ENCODE results near the gene COPS3.
"Not testable (repeated sequence)": the region's sequence is repeated elsewhere in the genome, so short reads cannot be mapped to it uniquely, and the experiment has no call there.

COPS3 gene

GRCh38 chr17:17309356-17309755 lies 28.3 kb upstream of the COPS3 start:
- Mint-ChIP-seq H3K4me3 (no peak overlapping the region), H3K27me3 (no peaks in the 10 kb centered on the region), H3K9me3 (ENCODE audit: low read depth) (no peaks in the 10 kb centered on the region), H3K27ac (no peak overlapping the region), H3K36me3 (peaks cover 3% of the 10 kb centered on the region), H3K4me1 (ENCODE audit: low read depth) (peaks cover 18% of the 10 kb centered on the region)

- Mint-ChIP-seq H3K4me3 (peak overlapping the region; percentile 89), H3K9me3 (ENCODE audit: low read depth) (no peaks in the 10 kb centered on the region), H3K36me3 (no peaks in the 10 kb centered on the region), H3K27me3 (no peaks in the 10 kb centered on the region), H3K27ac (peak overlapping the region; percentile 97), H3K4me1 (ENCODE audit: low read depth) (peaks cover 24% of the 10 kb centered on the region)
These were observed 24.3 kb upstream of the COPS3 start for GRCh38 chr17:17305281-17305801.

DNA sequence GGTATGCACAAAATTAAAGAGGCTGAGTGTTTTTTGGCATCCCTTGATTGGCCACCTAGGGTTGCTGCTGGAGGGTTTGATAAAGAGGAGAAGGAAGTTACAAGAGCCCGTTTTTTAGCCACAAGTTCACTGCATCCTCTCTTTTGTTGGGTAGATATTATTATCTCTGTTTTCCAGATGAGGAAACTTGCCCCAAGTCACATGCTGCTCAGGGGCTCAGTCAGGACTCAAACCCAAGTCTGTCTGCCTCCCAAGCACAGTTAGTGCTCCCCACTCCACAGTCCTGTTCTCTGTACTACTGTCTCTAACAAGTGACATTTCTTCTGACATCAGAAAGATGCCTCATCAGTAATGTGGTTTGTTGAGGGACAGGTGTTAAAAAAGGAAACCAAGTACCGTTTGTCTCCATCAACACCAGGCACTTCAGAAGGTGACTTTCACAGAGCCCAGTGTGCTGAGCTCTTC lies 23.5 kb upstream of the COPS3 start:
- Mint-ChIP-seq H3K27ac (peak overlapping the region; percentile 89), H3K27me3 (no peaks in the 10 kb centered on the region), H3K9me3 (ENCODE audit: low read depth) (no peaks in the 10 kb centered on the region), H3K4me3 (peak overlapping the region; percentile 89), H3K36me3 (no peaks in the 10 kb centered on the region), H3K4me1 (ENCODE audit: low read depth) (peaks cover 26% of the 10 kb centered on the region)

GRCh38 chr17:17303847-17304490 lies 22.9 kb upstream of the COPS3 start:
- Mint-ChIP-seq H3K4me3 (peak overlapping the region; percentile 89), H3K27me3 (no peaks in the 10 kb centered on the region), H3K9me3 (ENCODE audit: low read depth) (no peaks in the 10 kb centered on the region), H3K36me3 (no peaks in the 10 kb centered on the region), H3K4me1 (ENCODE audit: low read depth) (peaks cover 26% of the 10 kb centered on the region), H3K27ac (peak overlapping the region; percentile 89)

DNA sequence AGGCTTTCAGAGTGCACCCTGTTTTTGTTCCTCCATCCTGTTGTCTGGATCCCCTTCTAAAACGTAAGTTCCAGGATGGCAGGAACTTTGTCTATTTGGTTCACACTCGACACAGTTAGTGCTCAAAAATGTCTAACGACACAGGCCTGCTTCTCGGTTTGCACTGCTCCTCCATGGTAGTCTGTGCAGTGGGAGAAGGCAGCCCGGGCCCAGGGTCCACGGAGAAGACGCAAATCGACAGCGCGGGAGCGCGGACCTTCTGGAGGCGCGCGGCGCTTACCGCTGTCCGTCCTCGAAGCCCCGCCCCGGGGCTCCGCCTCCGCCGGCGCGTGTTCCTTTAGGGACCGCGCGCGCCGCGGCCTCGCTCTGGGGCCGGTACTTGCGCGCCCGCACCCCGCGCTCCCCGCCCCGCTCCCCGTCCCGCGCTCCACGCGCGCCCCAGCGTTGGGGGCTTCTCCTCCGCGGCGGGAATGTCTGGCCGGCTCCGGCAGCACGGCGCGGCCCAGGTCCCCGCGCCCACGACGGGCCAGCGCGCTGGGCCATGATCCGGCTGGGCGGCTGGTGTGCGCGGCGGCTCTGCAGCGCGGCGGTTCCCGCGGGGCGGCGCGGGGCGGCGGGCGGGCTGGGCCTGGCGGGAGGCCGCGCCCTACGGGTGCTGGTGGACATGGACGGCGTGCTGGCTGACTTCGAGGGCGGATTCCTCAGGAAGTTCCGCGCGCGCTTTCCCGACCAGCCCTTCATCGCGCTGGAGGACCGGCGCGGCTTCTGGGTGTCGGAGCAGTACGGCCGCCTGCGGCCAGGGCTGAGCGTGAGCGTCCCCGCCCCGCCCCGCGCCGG lies 22.2 kb upstream of the COPS3 start, which contains the start of gene NT5M:
Gene NT5M, plus strand, starts transcription at position 364 of the 837 bp plus-strand sequence. Its CDS starts 178 bp downstream, at position 542.
- Mint-ChIP-seq H3K4me3 (peak within 1 kb of the TSS; percentile 89), H3K4me1 (ENCODE audit: low read depth) (peaks cover 26% of the 10 kb centered on the region), H3K27ac (peak within 1 kb of the TSS; percentile 91), H3K9me3 (ENCODE audit: low read depth) (no peaks in the 10 kb centered on the region), H3K36me3 (no peaks in the 10 kb centered on the region), H3K27me3 (no peaks in the 10 kb centered on the region)

GRCh38 chr17:17301659-17302058 lies 20.6 kb upstream of the COPS3 start:
- H3K4me1 Mint-ChIP-seq (ENCODE audit: low read depth) = peaks cover 26% of the 10 kb centered on the region
- H3K27ac Mint-ChIP-seq = not testable (repeated sequence)
- peak overlapping the region; percentile 23 for H3K4me3 Mint-ChIP-seq

GRCh38 chr17:17300624-17301568 lies 19.9 kb upstream of the COPS3 start:
- Mint-ChIP-seq H3K9me3 (ENCODE audit: low read depth) (no peaks in the 10 kb centered on the region), H3K4me1 (ENCODE audit: low read depth) (peaks cover 25% of the 10 kb centered on the region), H3K36me3 (no peaks in the 10 kb centered on the region), H3K4me3 (peak overlapping the region; percentile 74), H3K27me3 (no peaks in the 10 kb centered on the region), H3K27ac (no peak overlapping the region)

More at GRCh38 chr17:17301659-17302058, 20.6 kb upstream of the COPS3 start:
- H3K27me3 Mint-ChIP-seq; H3K9me3 Mint-ChIP-seq (ENCODE audit: low read depth); H3K36me3 Mint-ChIP-seq: not testable (repeated sequence)

DNA sequence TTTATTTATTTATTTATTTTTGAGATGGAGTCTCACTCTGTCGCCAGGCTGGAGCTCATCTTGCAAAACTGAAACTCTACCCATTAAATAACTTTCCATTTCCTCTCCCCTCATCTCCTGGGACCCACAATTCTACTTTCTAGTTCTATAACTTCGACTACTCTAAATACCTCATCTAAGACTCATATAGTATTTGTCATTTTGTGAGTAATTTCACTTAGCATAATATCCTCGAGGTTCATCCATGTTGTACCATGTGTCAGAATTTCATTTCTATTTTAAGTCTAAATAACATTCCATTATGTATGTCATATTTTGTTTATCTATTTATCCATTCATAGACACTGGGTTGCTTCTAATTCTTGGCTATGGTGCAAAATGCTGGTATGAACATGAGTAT lies 17.1 kb upstream of the COPS3 start:
- H3K27me3 Mint-ChIP-seq = no peaks in the 10 kb centered on the region
- H3K36me3 Mint-ChIP-seq = no peaks in the 10 kb centered on the region
- H3K4me1 Mint-ChIP-seq (ENCODE audit: low read depth) = peaks cover 8% of the 10 kb centered on the region
- no peak overlapping the region for H3K27ac Mint-ChIP-seq
- no peaks in the 10 kb centered on the region for H3K9me3 Mint-ChIP-seq (ENCODE audit: low read depth)
- H3K4me3 Mint-ChIP-seq = no peak overlapping the region

- no peak overlapping the region for H3K4me3 Mint-ChIP-seq
- H3K27me3 Mint-ChIP-seq = no peaks in the 10 kb centered on the region
- H3K9me3 Mint-ChIP-seq (ENCODE audit: low read depth) = no peaks in the 10 kb centered on the region
- H3K4me1 Mint-ChIP-seq (ENCODE audit: low read depth) = peaks cover 4% of the 10 kb centered on the region
- H3K36me3 Mint-ChIP-seq = no peaks in the 10 kb centered on the region
- no peak overlapping the region for H3K27ac Mint-ChIP-seq
These were observed 16.2 kb upstream of the COPS3 start for GRCh38 chr17:17297217-17297616.

GRCh38 chr17:17295141-17295540 lies 14.1 kb upstream of the COPS3 start:
- no peak overlapping the region for H3K27ac Mint-ChIP-seq
- H3K27me3 Mint-ChIP-seq = no peaks in the 10 kb centered on the region
- H3K36me3 Mint-ChIP-seq = no peaks in the 10 kb centered on the region
- H3K4me3 Mint-ChIP-seq = no peak overlapping the region
- no peaks in the 10 kb centered on the region for H3K9me3 Mint-ChIP-seq (ENCODE audit: low read depth)
- H3K4me1 Mint-ChIP-seq (ENCODE audit: low read depth) = peaks cover under 1% of the 10 kb centered on the region

DNA sequence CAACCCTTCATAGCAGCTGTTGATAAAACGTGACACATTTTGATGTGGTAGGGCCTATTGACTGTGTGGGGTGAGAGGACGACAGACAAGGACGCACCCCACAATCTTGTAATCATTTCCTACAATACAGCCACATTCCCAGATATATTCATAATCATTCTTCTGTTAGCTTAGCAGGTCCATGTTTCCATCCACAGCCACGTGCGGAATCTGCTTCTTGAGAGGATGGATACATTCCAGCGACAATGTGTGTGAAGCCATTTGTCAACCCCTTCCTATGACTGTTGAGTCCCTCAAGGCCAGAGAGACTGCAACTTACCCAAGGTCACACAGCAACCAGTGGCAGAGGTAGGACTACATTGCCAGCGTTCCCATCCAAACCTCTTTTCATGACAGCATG lies 8.7 kb upstream of the COPS3 start:
- Mint-ChIP-seq H3K4me3 (no peak overlapping the region), H3K27me3 (no peaks in the 10 kb centered on the region), H3K9me3 (ENCODE audit: low read depth) (no peaks in the 10 kb centered on the region), H3K27ac (no peak overlapping the region), H3K36me3 (no peaks in the 10 kb centered on the region), H3K4me1 (ENCODE audit: low read depth) (no peaks in the 10 kb centered on the region)

DNA sequence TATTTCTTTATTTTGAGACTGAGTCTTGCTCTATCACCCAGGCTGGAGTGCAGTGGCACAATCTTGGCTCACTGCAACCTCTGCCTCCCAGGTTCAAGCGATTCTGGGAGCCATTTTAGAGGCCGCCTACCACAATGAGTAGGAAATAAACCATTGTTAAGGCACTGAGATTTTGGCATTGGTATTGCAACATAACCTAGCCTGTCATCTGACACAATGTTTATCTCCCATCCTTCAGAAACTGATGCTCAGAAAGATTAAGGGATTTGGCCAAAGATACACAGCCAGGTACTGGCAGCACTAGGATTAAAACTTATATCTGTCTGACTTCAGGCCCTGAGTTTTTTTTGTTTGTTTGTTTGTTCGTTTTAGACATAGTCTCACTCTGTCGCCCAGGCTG lies 8.0 kb upstream of the COPS3 start:
- H3K9me3 Mint-ChIP-seq (ENCODE audit: low read depth) = no peaks in the 10 kb centered on the region
- H3K4me3 Mint-ChIP-seq = no peak overlapping the region
- H3K27me3 Mint-ChIP-seq = no peaks in the 10 kb centered on the region
- H3K4me1 Mint-ChIP-seq (ENCODE audit: low read depth) = no peaks in the 10 kb centered on the region
- no peaks in the 10 kb centered on the region for H3K36me3 Mint-ChIP-seq
- H3K27ac Mint-ChIP-seq = no peak overlapping the region

DNA sequence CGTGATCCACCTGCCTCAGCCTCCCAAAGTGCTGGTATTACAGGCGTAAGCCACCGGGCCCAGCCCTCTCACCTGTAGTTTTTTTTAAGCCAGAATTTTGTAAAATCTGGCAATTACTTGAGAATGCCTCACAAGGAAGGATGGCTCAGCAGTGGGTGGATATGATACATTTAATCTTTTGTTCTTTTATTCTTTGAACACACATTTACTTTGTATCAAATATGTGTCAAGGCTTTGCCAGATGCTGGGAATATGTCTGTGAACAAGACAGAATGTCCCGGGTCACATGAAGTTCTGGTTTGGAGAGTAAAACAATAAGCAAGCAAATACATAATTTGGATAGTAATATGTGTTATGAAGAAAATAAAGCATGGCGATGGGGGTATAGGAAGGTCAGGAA lies 4.9 kb upstream of the COPS3 start:
- H3K36me3 Mint-ChIP-seq = no peaks in the 10 kb centered on the region
- H3K9me3 Mint-ChIP-seq (ENCODE audit: low read depth) = no peaks in the 10 kb centered on the region
- no peak overlapping the region for H3K27ac Mint-ChIP-seq
- no peaks in the 10 kb centered on the region for H3K27me3 Mint-ChIP-seq
- H3K4me1 Mint-ChIP-seq (ENCODE audit: low read depth) = peaks cover 9% of the 10 kb centered on the region
- H3K4me3 Mint-ChIP-seq = no peak overlapping the region

DNA sequence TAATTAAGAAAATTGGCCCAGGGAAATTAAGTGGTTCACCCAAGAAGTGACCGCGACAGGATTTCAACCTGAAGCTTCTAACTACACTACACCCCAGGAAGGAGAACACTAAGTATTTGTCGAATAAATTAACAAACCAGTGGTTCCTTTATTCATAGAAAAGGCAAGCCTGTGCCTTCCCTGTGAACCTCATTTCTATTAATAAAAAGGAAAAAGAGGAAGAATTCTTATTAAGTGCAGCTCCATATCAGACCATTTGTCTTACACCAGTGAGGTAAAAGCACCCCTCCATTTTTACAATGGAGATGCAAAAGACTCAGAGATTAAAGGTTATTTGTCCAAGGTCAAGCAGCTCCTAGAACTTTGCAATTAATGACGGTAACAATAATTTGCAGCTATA lies 1.7 kb downstream of the COPS3 start:
- Mint-ChIP-seq H3K27me3 (no peaks in the 10 kb centered on the region), H3K36me3 (no peaks in the 10 kb centered on the region), H3K4me3 (peak overlapping the region; percentile 91), H3K27ac (peak overlapping the region; percentile 50), H3K4me1 (ENCODE audit: low read depth) (peaks cover 45% of the 10 kb centered on the region), H3K9me3 (ENCODE audit: low read depth) (no peaks in the 10 kb centered on the region)

Measured in activated naive CD8-positive, alpha-beta T cell (primary cell).